K562 (cell line): Measurements from ENCODE around the gene RNF187. TPM values are rescaled to one million over a fixed set of nuclear protein-coding genes. Genes with fewer than 3 reads are reported as not detected.

Source experiments
- ATF7 ChIP-seq: fragments of 450-650 bp; IDR thresholded peaks from 2 replicates; pipeline ENCODE4 v1.7.1; 2014; ENCODE audit warnings: mild to moderate bottlenecking, moderate library complexity
- BMI1 ChIP-seq: fragments of 150-350 bp; IDR thresholded peaks from 2 replicates; pipeline ENCODE4 v1.6.1; 2014; ENCODE audit warnings: low read length
- CC2D1A ChIP-seq: fragments of 450-650 bp; IDR thresholded peaks from 2 replicates; pipeline ENCODE4 v1.6.1; 2017; ENCODE audit warnings: mild to moderate bottlenecking
- CEBPB ChIP-seq: fragments of 450-650 bp; IDR thresholded peaks from 2 replicates; pipeline ENCODE4 v1.6.1; 2016; ENCODE audit warnings: missing genetic modification characterization, missing compliant biosample characterization
- CSDE1 ChIP-seq, 2 experiments: fragments of 450-650 bp; IDR thresholded peaks; 2 replicates each; pipeline ENCODE4 v1.6.1; 2016; ENCODE audit warnings: mild to moderate bottlenecking in 1 of 2
- FOS ChIP-seq: IDR thresholded peaks from 3 replicates; pipeline ENCODE4 v1.6.1; 2011; ENCODE audit not compliant: insufficient read length; ENCODE audit errors: extremely low read depth
- FOXP4 ChIP-seq: sonication (generic); formaldehyde crosslinking; IDR thresholded peaks from 2 replicates; pipeline ENCODE4 v1.8.0; 2022; ENCODE audit warnings: mild to moderate bottlenecking, missing genetic modification reagents, borderline replicate concordance
- GABPB2 ChIP-seq: fragments of 250-450 bp; sonication (Bioruptor Pico); conservative IDR thresholded peaks from 2 replicates; pipeline ENCODE4 v1.5.1; 2021; ENCODE audit warnings: mild to moderate bottlenecking
- JUND ChIP-seq, 2 experiments: IDR thresholded peaks; 2 replicates in 1 of 2; 3 replicates in 1 of 2; pipeline ENCODE4 v1.6.1; 2011; ENCODE audit warnings: borderline replicate concordance in 2 of 2, low read depth in 2 of 2, low read length in 2 of 2, improper control_type of control experiment in 1 of 2, missing biosample characterization in 1 of 2, missing genetic modification characterization in 1 of 2, missing genetic modification reagents in 1 of 2
- KLF16 ChIP-seq: IDR thresholded peaks from 2 replicates; pipeline ENCODE4 v1.6.1; 2016; ENCODE audit warnings: antibody characterized with exemption
- MAFG ChIP-seq: fragments of 450-650 bp; conservative IDR thresholded peaks from 2 replicates; pipeline ENCODE4 v1.6.1; 2016; ENCODE audit warnings: missing genetic modification characterization, missing compliant biosample characterization
- MCM5 ChIP-seq: fragments of 450-650 bp; IDR thresholded peaks from 2 replicates; pipeline ENCODE4 v1.6.1; 2016; ENCODE audit warnings: low read depth
- NFIC ChIP-seq: fragments of 450-650 bp; IDR thresholded peaks from 2 replicates; pipeline ENCODE4 v1.6.1; 2017; ENCODE audit warnings: mild to moderate bottlenecking, inconsistent platforms
- POLR2A ChIP-seq: fragments of 450-650 bp; conservative IDR thresholded peaks from 2 replicates; pipeline ENCODE4 v1.6.1; 2016
- PRDM10 ChIP-seq: fragments of 450-650 bp; IDR thresholded peaks from 2 replicates; pipeline ENCODE4 v1.6.1; 2018; ENCODE audit not compliant: partially characterized antibody
- SAFB2 ChIP-seq: fragments of 200-400 bp; formaldehyde crosslinking; IDR thresholded peaks from 2 replicates; pipeline ENCODE4 v1.6.1; 2018; ENCODE audit warnings: borderline replicate concordance, low read length, low read depth, moderate library complexity; ENCODE audit not compliant: severe bottlenecking
- SMAD1 ChIP-seq: fragments of 150-350 bp; IDR thresholded peaks from 2 replicates; pipeline ENCODE4 v1.6.1; 2014; ENCODE audit warnings: low read length, low read depth; ENCODE audit not compliant: partially characterized antibody
- SNRNP70 ChIP-seq: fragments of 200-400 bp; formaldehyde crosslinking; optimal IDR thresholded peaks from 2 replicates; pipeline ENCODE3; 2017; ENCODE audit warnings: low read depth, low read length
- TFE3 ChIP-seq: fragments of 450-650 bp; formaldehyde crosslinking; IDR thresholded peaks from 2 replicates; pipeline ENCODE4 v1.4.0; 2020; ENCODE audit warnings: mild to moderate bottlenecking, mixed read lengths
- YBX1 ChIP-seq: fragments of 450-650 bp; IDR thresholded peaks from 2 replicates; pipeline ENCODE4 v1.7.1; 2016; ENCODE audit warnings: mild to moderate bottlenecking
- ZNF354B ChIP-seq: fragments of 250-450 bp; sonication (Bioruptor Pico); IDR thresholded peaks from 2 replicates; pipeline ENCODE4 v1.4.0; 2020
- ZNF766 ChIP-seq: fragments of 200-800 bp; sonication (Bioruptor generic); conservative IDR thresholded peaks from 2 replicates; pipeline ENCODE4 v1.6.1; 2016; ENCODE audit warnings: missing genetic modification characterization, missing compliant biosample characterization
- ZZZ3 ChIP-seq: fragments of 450-650 bp; IDR thresholded peaks from 2 replicates; pipeline ENCODE4 v1.6.1; 2016; ENCODE audit warnings: antibody characterized with exemption, mild to moderate bottlenecking, moderate library complexity
- polyA plus RNA-seq, 8 experiments: library from polyadenylated mRNA; depleted of rRNA in 4 of 8; stranded (reverse) in 5 of 8; unstranded in 3 of 8; fragments of >200 nt; fragmentation: Nextera tagmentation in 2 of 8; fragmentation: Illumina TruSeq in 1 of 8; extraction: Ambion mirVana in 2 of 8; extraction: Trizol in 1 of 8; gene quantifications; 2 replicates each; pipeline versions ENCODE4 v1.2.1 to v1.2.3, GENCODE V29; 2011 to 2014; ENCODE audit warnings: inconsistent platforms in 1 of 8, missing spikeins in 1 of 8
- total RNA-seq, 7 experiments: library from RNA; depleted of rRNA in 6 of 7; stranded (reverse); fragments of >200 nt in 6 of 7; fragmentation: Illumina TruSeq in 2 of 7; extraction: Trizol in 2 of 7; gene quantifications; 2 replicates each; pipeline versions ENCODE4 v1.2.1 to v1.2.3, GENCODE V29; 2011 to 2021; ENCODE audit warnings: low replicate concordance in 1 of 7

The RNF187 gene
- total and polyA plus RNA-seq, 9 of the 15 experiments (the other 6 are each of a cell fraction or from before 2014, with no cell fraction given), result 2.3 to 119 (median 41.9) TPM

- TF ChIP-seq FOS, result peak; percentile 64
- TF ChIP-seq FOXP4 (CRISPR knock-in tag), result no peak
- peak; percentile 52; the same call in 1 of the 2 replicates for TF ChIP-seq CC2D1A
- peak; percentile 42 for TF ChIP-seq POLR2A
- TF ChIP-seq ZNF766 (CRISPR knock-in tag), result peak; percentile 46; the same call in 1 of the 2 replicates
- TF ChIP-seq SNRNP70, result no peak
- TF ChIP-seq PRDM10, result no peak
- TF ChIP-seq YBX1, result no peak
- TF ChIP-seq KLF16, result no peak
- TF ChIP-seq BMI1, result no peak
- TF ChIP-seq JUND (IDR thresholded peaks at IDR 0.05; ENCODE audit: borderline replicate concordance, low read depth, low read length), result peak; percentile 96
- peak; percentile 95; the same call in 2 of the 3 replicates for TF ChIP-seq JUND (tag; IDR thresholded peaks at IDR 0.05; ENCODE audit: borderline replicate concordance, low read depth, low read length)
- TF ChIP-seq CSDE1 (IDR thresholded peaks at IDR 0.05), result no peak
- no peak for TF ChIP-seq CEBPB (tag)
- TF ChIP-seq ATF7, result peak; percentile 66; the same call in 1 of the 2 replicates
- no peak for TF ChIP-seq ZZZ3
- TF ChIP-seq SMAD1, result no peak
- no peak for TF ChIP-seq MCM5
- TF ChIP-seq TFE3 (CRISPR knock-in tag), result no peak
- TF ChIP-seq GABPB2 (CRISPR knock-in tag), result no peak; the same call in 1 of the 2 replicates
- no peak for TF ChIP-seq SAFB2
- TF ChIP-seq NFIC, result peak; percentile 73
- TF ChIP-seq ZNF354B (CRISPR knock-in tag), result no peak
- peak; percentile 76 for TF ChIP-seq MAFG (tag)
Measured at GRCh38 chr1:228452194-228453021, 34.8 kb upstream of the RNF187 start (continued).
